ENCODE measurements around the gene PCBP3.

The PCBP3 gene

GRCh38 chr21:45911806-45912325 is 268.3 kb downstream of the PCBP3 start:
- Histone ChIP-seq H3K4me1 (ENCODE audit: control insufficient read depth in 1 of 2, insufficient read depth in 1 of 2, low read depth in 1 of 2, low read length in 1 of 2) (no peaks in the 10 kb centered on the region), H3K9me3 (no peaks in the 10 kb centered on the region), H3K36me3 (peaks cover 34% of the 10 kb centered on the region), H3K27ac (no peak overlapping the region), H3K4me3 (ENCODE audit: low read depth in 1 of 2, low read length in 1 of 2) (no peak overlapping the region), H3K27me3 (no peaks in the 10 kb centered on the region)
- TF ChIP-seq CTCF (IDR thresholded peaks at IDR 0.05) = no peak

GRCh38 chr21:45912611-45913417 is 269.3 kb downstream of the PCBP3 start:
- no peaks in the 10 kb centered on the region for H3K27me3 ChIP-seq
- H3K36me3 ChIP-seq = peaks cover 34% of the 10 kb centered on the region

GRCh38 chr21:45913418-45913765 is 269.9 kb downstream of the PCBP3 start:
- H3K36me3 ChIP-seq = peaks cover 34% of the 10 kb centered on the region
- no peaks in the 10 kb centered on the region for H3K27me3 ChIP-seq
- H3K4me1 ChIP-seq (ENCODE audit: control insufficient read depth in 1 of 2, insufficient read depth in 1 of 2, low read depth in 1 of 2, low read length in 1 of 2) = no peaks in the 10 kb centered on the region
- H3K27ac ChIP-seq = no peak overlapping the region
- H3K4me3 ChIP-seq (ENCODE audit: low read depth in 1 of 2, low read length in 1 of 2) = no peak overlapping the region
- no peak for TF ChIP-seq CTCF (IDR thresholded peaks at IDR 0.05)
- H3K9me3 ChIP-seq = no peaks in the 10 kb centered on the region

More at GRCh38 chr21:45912611-45913417, 269.3 kb downstream of the PCBP3 start:
- Histone ChIP-seq H3K4me1 (ENCODE audit: control insufficient read depth in 1 of 2, insufficient read depth in 1 of 2, low read depth in 1 of 2, low read length in 1 of 2) (no peaks in the 10 kb centered on the region), H3K4me3 (ENCODE audit: low read depth in 1 of 2, low read length in 1 of 2) (no peak overlapping the region), H3K27ac (no peak overlapping the region), H3K9me3 (no peaks in the 10 kb centered on the region)
- no peak for TF ChIP-seq CTCF (IDR thresholded peaks at IDR 0.05)

- TF ChIP-seq CTCF (IDR thresholded peaks at IDR 0.05) = no peak
- Histone ChIP-seq H3K27me3 (no peaks in the 10 kb centered on the region), H3K4me1 (ENCODE audit: control insufficient read depth in 1 of 2, insufficient read depth in 1 of 2, low read depth in 1 of 2, low read length in 1 of 2) (no peaks in the 10 kb centered on the region), H3K4me3 (ENCODE audit: low read depth in 1 of 2, low read length in 1 of 2) (no peak overlapping the region), H3K9me3 (no peaks in the 10 kb centered on the region), H3K27ac (no peak overlapping the region), H3K36me3 (peaks cover 30% of the 10 kb centered on the region)
Observed at GRCh38 chr21:45913886-45914285, 270.4 kb downstream of the PCBP3 start.

- TF ChIP-seq CTCF (IDR thresholded peaks at IDR 0.05) = no peak
- Histone ChIP-seq H3K27ac (no peak overlapping the region), H3K36me3 (peaks cover 25% of the 10 kb centered on the region), H3K4me3 (ENCODE audit: low read depth in 1 of 2, low read length in 1 of 2) (no peak overlapping the region), H3K9me3 (no peaks in the 10 kb centered on the region), H3K27me3 (no peaks in the 10 kb centered on the region), H3K4me1 (ENCODE audit: control insufficient read depth in 1 of 2, insufficient read depth in 1 of 2, low read depth in 1 of 2, low read length in 1 of 2) (no peaks in the 10 kb centered on the region)
Observed at GRCh38 chr21:45914321-45914845, 270.9 kb downstream of the PCBP3 start.
